GM21390 (cell line): ENCODE data around the gene LRSAM1.

Experiments
- ATAC-seq: cut with Tn5 transposase; IDR thresholded peaks from one replicate; pipeline ENCODE4 v1.9.1; 2021; ENCODE audit not compliant: unreplicated experiment

Gene LRSAM1

GRCh38 chr9:127548352-127548881 is 97.1 kb downstream of the LRSAM1 start:
- no peak for ATAC-seq

- ATAC-seq = no peak
Observed at GRCh38 chr9:127549218-127549617, 97.9 kb downstream of the LRSAM1 start.

- ATAC-seq = no peak
Observed at GRCh38 chr9:127549751-127550150, 98.4 kb downstream of the LRSAM1 start.

GRCh38 chr9:127550282-127550681 is 99.0 kb downstream of the LRSAM1 start:
- ATAC-seq = no peak

GRCh38 chr9:127550751-127551150 is 99.4 kb downstream of the LRSAM1 start:
- no peak for ATAC-seq
